Fibroblast of gingiva (primary cell): ENCODE measurements around the gene RAI14.
"Not testable (repeated sequence)": the region's sequence is repeated elsewhere in the genome, so short reads cannot be mapped to it uniquely, and the experiment has no call there.

Source experiments
- DNase-seq: peaks from one replicate; pipeline ENCODE4 v3.0.0-alpha.2; 2011; ENCODE audit warnings: low read depth

Gene RAI14

DNA sequence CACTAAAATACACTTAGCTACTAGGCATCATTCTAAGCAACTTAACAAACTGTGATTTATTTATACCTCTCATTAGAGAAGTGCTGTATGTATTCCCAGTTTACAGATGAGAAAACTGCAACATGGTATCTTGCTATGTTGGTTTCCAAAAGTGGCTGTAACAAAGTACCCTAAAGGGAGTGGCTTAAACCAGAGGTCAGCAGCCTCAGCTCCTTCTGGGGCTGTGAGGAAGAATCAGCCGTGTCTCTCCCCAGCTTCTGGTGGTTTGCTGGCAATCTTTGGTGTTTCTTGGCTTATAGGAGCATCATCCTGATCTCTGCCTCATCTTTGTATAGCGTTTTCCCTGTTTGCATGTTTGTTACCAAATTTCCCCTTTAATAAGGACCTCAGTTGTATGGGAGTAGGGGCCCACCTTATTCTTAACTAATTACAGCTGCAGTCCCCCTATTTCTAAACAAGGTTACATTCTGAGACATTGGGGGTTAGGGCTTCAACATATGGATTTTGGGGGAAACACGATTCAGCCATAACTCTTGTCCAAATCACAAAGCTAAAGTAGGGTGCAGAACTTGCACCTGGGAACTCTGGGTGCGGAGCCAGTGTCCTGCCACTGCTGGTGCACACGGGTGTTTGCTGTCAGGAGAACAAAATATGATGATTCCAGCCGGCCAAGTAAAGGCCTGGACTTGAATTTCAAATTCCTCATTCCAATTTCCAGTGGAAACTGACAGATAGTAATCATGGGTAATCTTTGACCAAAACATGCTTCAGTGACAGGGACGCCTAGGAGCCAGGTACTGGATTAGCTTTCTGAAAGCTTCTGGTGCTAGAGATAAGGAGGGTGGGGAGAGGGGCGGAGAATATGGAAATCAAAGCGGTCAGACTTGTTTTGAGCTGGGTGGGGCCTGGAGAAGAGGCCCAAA, 43.3 kb downstream of the RAI14 start:
- no peak for DNase-seq

DNA sequence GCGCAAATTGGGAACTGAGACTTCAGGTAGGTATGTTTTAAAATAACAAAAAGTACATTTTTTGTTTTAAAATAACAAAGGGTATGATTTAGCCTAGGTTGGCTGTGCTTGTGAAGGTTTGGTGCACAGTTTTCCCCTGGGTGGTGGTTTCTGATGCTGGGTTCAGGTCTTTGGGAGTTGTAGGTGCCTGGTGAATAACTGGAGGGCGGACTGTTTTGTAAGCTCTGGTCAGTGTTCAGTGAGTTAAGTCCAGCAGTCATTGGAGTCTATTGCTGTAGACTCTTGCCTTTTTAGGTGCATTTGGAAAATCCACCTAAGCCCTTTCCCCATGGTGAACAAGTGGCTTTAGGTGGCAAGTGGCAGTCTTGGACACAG, 43.9 kb downstream of the RAI14 start:
- DNase-seq = no peak

DNA sequence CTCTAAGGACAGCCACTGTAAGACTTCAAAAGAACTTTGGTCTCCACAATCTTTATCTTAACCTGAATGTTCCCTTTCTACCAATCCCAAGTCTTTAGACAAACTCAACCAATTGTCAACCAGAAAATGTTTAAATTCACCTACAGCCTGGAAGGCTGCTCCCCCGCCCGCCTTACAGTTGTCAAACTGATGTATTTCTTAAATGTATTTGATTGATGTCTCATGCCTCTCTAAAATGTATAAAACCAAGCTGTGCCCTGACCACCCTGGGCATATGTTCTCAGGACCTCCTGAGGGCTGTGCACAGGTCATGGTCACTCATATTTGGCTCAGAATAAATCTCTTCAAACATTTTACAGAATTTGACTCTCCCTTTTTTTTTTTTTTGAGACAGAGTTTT, 45.3 kb downstream of the RAI14 start:
- not testable (repeated sequence) for DNase-seq

DNA sequence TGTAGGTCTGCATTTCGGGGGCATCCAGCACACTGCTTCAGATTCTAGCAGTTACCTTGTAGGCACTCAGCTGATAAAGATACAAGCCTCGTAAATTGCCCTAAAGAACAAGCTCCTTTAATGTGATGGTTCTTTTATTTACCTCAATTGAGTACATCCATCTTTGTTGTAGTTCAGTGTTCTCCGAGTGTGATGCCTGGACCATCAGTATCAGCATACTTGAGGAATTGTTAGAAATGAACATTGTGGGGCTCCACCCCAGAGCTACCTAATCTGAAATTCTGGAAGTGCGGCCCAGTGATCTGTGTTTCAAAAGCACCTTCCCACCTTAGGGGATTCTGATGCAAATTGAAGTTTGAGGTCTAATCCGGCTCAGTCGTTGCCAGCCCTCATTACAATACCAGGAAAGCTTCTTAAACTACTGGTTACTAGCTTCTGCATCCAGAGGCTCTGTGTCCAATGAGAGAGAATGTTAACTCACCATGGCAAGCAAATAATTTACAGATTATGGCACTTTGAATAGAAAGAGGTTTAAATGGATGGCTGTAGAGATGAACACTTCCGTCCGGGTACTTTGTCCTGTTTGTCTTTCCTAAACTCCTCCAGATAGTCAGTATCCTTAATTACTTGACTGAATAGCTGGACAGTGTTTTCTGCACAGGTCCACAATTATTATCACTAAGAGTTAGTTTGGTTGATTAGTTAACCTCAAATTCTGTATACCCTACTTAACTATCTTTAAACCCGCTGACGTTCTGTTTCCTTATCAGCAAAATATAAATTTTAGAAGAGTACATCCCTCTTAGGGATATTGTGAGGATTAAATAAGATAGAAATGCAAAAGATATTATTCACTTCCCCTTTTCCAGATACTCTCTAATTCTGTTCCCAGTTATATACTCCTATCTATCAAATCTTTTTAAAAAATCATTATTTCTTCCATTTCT, 47.9 kb downstream of the RAI14 start:
- DNase-seq = no peak

DNA sequence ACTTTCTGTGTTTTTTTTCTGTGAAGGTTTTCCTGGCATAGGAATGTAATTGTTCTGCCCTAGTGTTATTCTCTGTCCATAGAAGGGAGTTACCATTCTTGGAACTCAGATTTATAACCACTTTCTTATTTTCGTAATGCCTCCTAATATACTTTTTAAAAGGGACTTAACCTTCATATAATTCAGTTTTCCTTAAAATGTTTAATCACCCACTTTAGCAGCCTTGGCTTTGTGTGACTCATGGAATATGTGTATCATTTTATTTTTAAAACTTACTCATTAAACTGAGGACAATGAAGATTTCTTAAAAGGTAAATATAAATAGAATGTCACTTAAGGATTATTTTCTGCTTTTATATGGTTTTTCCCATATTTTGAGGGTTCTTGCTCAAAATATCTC, 50.0 kb downstream of the RAI14 start:
- no peak for DNase-seq

DNA sequence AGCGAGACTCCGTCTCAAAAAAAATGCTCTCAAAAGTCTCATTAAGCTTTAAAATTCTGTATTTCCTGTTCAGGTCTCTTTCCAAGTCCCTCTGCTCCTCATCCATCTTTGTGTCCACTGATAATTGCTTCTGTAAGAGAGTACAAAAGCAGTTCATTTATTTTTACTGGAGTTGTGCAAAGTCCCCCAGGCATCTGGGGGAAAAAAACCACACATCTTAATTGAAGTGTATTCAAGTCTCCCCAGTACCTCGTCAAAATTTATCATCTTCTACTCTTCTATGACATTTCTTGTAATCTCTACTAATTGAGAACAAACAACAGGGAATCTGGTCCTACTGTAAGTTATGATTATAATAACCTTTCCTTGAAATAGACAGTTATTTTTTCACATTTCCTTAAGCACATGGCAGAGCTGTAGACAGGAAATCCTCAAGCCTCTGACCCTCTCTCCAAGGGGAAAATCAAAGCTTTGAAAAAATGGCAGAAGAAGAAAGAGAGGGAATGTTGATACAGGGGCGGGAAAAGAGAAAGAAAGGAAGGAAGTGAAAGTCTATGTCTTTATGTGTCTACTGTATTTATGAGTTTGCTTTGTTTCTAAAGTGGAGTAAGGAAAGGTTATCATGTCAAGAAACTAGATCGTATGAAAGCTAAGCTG, 51.5 kb downstream of the RAI14 start:
- no peak for DNase-seq

DNA sequence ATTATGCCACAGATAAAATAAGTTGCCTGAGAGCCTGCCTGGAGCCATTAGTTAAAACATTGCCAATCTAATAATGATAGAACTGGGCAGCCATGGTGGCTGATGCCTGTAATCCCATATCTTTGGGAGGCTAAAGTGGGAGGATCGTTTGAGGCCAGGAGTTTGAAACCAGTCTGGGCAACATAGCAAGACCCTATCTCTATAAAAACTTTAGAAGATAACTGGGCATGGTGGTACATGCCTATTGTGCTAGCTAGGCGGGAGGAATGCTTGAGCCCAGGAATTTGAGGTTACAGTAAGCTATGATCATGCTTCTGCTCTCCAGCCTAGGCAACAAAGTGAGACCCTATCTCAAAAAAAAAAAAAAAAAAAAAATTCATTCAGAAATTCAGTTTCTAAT, 52.6 kb downstream of the RAI14 start:
- DNase-seq = no peak

DNA sequence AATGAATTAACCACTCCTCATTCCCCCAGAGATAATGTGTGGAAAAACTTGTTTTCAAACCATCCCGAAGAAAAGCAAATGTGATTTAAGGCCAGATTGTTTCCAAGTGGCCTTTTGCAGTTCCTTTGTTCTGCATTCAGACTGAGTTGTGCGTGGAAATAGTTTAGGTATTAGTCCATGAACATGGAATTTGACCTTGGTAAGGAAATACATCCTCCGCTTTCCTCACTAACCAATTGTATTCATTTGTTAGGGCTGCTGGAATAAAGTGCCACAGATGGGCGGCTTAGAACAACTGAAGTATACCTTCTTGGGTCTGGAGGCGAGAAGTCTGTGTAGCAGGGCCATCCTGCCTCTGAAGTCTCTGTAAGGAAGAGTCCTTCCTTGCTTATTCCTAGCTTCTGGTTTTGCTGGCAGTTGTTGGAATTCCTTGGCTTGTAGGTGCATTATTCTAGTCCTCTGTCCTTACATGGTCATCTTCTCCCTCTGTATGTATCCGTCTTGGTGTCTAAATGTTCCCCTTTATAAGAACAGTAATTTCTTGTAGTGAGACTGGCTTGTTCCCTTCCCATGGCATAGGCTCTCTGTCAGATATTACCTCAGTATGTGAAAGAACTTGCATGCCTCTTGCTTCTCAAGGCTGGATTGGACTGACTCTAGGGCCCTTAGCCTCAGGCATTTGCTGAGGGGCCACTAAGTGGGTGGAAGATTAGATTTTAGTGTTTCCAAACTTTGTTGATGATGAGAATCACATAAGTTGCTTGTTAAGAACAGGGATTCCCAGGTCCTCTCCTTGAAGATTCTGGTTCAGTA, 53.9 kb downstream of the RAI14 start:
- peak; percentile 59 for DNase-seq

DNA sequence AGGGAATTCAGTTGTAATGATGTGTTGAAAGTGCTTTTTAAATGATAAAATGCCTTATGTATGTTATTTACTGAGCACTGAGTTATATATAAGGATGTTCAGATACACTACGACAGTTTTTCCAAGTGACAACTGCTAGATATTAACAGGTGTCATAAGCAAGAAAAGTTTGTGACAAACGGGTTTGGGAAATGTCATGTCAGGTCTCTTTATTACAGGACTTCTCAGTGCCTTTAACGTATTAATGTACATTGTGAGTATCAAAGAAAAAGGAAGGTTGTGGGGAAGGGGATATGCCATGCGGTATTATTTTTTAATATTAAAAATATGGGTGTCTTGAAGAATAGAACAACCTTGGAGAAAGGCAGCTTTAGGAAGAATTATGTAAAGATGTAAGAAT, 56.4 kb downstream of the RAI14 start:
- DNase-seq = no peak

DNA sequence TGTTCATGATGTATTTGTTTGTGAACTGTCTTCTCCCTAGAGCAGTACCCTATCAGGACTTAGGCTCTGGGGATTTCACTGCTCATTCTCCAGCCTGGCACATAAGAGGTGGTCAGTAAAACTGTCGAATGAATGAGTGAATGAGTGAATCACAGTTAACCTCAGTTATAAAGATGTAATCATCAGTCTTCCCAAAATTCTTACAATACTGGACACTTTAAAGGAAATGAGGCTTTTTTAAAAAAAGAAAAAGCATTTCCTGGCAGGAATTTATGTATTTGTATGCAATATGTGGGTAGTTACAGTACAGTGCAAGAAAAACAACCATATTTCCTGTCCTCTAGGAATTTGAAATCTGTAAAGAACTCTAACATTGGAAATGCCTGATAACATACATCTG, 59.6 kb downstream of the RAI14 start:
- DNase-seq = peak; percentile 31

DNA sequence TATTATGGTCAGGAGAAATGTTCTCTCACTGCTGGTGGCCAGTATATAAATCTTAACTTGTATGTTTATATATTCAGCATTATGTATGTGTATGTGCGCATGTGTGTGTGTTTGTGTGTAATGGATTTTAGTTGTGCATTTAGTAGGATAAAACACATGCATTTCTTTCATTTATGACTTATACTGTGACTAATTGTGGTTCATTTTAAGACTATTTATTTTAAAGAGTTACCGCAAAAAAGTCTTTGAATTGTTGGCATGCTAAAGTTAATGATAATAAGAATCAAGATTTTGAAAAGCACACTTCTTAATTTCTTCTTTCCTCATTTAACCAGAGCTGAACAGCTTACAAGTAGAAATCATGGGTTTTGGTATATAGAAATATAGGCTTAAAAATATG, 60.9 kb downstream of the RAI14 start:
- peak; percentile 17 for DNase-seq

DNA sequence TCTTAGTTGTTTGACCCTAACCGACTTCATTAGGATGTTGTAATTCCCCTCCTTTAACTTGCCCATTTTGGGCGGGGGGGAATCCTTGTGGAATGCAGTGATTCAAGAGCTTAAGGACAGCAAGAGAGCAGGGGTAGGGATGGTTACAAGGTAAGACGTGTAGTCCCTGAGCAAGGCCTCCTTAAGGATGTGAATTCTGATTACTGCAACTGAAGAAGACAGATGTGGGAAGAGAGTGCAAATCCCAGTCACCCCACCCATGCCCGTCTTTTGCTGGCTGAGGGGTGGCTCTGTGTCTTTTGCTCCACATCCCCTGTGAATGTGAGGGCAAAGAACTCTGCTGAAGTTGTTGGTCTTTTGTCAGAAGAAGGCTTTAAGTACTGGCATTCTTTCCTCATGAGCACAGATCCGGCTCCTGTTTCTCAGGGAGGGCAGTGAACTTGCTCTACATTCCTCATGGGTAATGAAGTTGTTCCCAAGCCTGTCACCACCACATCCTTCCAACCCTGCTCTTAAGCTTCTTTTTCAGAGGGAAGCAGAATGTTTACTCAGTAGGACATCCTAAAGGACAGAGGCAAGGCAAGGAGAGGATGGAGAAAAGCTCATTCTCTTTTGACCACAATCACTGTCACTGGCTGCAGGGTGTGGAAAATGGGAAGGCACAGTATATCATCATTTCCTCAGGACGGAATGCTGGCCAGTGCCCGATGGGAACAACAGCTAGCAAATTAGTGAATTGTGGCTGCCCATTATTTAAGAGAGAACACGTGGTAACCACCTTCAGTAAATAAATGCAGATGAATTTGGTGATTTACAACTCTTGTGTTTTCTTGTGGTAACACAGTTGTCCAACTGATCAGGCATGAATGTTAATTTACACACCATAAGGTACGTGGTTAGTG, 61.5 kb downstream of the RAI14 start:
- DNase-seq = peak; percentile 89

DNA sequence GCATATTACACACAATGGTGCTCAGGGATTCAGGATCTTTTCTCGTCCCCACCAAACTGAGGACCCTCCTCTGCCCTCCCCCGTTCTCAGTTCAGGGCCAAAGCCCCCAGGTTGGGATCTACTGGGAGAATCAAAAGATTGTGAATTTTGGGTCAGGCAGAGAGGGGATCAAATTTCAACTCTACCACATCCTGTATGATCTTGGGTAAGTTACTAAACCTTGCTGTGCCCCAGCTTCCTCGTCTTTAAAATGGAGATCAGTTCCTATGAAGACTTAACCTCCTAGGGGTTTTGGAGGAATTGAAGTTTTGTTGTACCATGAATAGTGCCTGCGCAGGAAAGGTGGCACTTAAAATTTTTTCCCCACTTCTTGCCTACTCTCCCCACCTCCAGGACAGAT, 62.4 kb downstream of the RAI14 start:
- no peak for DNase-seq

DNA sequence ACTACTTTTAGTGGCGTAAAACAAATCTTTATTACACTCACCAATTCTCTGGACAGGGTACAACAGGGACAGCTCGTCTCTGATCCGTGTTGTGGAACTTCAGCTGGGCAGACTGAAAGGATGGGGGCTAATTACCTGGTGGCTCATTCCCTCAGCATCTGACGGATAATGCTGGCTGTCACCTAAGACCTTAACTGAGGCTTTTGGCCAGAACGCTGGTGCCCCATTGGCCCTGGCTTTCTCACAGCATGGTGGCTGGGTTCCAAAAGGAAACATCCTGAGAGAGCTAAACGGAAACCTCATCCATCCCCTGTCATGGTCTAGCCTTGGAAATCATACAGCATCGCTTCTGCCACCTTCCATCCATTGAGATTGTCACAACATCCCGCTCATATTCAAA, 62.9 kb downstream of the RAI14 start:
- DNase-seq = no peak

DNA sequence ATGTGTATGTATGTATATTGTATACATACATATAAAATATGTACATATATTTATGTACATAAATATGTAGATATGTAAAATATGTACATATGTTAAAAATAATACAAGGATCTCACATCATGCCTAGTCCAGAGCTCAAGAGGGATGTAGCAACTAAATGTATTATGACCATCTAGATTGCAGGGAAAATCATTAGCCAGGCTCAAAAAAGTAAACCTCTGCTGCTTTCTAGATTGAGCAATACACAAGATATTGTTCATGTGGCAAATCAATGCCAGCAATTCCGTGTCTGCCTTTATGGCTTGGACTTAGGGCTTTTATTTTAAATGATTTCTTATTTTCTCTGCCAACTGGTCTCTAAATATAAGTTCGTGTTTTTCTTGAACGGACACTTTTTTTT, 65.2 kb downstream of the RAI14 start:
- DNase-seq = peak; percentile 75

DNA sequence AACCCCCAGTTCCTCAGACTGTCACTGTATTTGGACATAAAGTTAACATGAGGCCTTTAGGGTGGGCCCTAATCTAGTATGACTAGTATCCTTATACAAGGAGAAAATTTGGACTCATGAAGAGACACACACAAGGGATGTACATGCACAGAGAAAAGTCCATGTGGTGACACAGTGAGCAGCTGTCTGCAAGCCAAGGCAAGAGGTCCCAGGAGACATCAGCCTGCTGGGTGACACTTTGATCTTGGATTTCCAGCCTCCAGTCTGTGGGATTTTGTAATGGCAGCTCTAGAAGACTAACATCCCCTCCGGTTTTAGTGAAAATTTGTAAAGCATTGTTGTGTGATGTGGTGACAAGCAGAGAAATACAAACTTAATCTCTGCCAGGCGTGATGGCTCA, 66.1 kb downstream of the RAI14 start:
- DNase-seq = no peak

DNA sequence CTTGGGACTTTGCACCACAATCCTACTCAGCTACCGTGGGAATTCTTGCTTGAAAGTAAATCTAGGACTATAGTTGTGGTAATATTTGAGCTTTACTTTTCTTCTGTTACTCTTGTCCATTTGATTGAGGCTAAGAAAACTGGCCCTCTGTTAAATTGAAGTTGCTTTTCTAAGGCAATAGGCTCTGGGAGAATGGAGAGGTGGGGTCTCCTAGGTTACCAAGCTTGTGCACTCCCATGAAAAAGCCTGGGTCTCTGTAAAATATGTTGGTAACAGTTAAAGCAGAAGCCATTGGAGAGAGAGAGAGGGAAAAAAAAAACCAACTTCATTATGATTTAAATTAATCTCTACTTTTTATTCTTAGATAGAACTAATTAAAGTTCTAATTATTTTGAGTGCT, 68.6 kb downstream of the RAI14 start:
- no peak for DNase-seq

DNA sequence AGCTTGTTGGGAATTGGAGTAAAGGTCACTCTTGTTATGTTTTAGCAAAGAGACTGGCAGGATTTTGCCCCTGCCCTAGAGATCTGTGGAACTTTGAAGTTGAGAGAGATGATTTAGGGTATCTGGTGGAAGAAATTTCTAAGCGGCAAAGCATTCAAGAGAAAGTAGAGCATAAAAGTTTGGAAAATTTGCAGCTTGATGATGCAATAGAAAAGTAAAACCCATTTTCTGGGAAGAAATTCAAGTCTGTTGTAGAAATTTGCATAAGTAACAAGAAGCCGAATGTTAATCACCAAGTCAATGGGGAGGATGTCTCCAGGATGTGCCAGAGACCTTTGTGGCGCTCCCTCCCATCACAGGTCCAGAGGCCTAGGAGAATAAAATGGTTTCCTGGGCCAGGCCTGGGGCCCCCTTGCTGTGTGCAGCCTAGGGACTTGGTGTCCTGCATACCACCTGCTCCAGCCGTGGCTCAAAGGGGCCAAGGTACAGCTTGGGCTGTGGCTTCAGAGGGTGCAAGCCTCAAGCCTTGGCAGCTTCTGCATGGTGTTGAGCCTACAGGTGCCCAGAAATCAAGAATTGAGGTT, 71.1 kb downstream of the RAI14 start:
- not testable (repeated sequence) for DNase-seq

DNA sequence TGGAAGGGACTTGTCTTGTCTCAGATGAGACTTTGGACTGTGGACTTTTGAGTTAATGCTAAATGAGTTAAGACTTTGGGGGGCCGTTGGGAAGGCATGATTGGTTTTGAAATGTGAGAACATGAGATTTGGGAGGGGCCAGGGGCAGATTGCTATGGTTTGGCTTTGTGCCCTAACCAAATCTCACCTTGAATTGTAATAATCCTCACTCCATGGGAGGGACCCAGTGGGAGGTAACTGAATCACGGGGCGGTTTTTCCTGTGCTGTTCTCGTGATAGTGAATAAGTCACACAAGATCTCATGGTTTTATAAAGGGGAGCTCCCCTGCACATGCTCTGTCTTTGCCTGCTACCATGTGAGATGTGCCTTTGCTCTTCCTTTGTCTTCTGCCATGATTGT, 72.1 kb downstream of the RAI14 start:
- DNase-seq = no peak
